ENCODE results near the gene KIF5B.

GRCh38 chr10:32035038-32035437, 21.2 kb downstream of the KIF5B start:
- TF ChIP-seq, protein P1, sequence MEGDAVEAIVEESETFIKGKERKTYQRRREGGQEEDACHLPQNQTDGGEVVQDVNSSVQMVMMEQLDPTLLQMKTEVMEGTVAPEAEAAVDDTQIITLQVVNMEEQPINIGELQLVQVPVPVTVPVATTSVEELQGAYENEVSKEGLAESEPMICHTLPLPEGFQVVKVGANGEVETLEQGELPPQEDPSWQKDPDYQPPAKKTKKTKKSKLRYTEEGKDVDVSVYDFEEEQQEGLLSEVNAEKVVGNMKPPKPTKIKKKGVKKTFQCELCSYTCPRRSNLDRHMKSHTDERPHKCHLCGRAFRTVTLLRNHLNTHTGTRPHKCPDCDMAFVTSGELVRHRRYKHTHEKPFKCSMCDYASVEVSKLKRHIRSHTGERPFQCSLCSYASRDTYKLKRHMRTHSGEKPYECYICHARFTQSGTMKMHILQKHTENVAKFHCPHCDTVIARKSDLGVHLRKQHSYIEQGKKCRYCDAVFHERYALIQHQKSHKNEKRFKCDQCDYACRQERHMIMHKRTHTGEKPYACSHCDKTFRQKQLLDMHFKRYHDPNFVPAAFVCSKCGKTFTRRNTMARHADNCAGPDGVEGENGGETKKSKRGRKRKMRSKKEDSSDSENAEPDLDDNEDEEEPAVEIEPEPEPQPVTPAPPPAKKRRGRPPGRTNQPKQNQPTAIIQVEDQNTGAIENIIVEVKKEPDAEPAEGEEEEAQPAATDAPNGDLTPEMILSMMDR (IDR thresholded peaks at IDR 0.05; ENCODE audit: low read depth, low read length, missing input control) = no peak
- TF ChIP-seq, protein P2, sequence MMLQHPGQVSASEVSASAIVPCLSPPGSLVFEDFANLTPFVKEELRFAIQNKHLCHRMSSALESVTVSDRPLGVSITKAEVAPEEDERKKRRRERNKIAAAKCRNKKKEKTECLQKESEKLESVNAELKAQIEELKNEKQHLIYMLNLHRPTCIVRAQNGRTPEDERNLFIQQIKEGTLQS (IDR thresholded peaks at IDR 0.05) = no peak
- TF ChIP-seq, protein P3, sequence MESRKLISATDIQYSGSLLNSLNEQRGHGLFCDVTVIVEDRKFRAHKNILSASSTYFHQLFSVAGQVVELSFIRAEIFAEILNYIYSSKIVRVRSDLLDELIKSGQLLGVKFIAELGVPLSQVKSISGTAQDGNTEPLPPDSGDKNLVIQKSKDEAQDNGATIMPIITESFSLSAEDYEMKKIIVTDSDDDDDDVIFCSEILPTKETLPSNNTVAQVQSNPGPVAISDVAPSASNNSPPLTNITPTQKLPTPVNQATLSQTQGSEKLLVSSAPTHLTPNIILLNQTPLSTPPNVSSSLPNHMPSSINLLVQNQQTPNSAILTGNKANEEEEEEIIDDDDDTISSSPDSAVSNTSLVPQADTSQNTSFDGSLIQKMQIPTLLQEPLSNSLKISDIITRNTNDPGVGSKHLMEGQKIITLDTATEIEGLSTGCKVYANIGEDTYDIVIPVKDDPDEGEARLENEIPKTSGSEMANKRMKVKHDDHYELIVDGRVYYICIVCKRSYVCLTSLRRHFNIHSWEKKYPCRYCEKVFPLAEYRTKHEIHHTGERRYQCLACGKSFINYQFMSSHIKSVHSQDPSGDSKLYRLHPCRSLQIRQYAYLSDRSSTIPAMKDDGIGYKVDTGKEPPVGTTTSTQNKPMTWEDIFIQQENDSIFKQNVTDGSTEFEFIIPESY (IDR thresholded peaks at IDR 0.05) = no peak
- TF ChIP-seq EGR1 (IDR thresholded peaks at IDR 0.05; ENCODE audit: low read depth in 2 of 2) = no peak
- TF ChIP-seq TAF1 (conservative IDR thresholded peaks at IDR 0.05) = no peak

Measured in liver (tissue), 3 donors.